ENCODE data around the gene TENM3. TPM values are rescaled to one million over a fixed set of nuclear protein-coding genes. Genes with fewer than 3 reads are reported as not detected.

Gene TENM3
- total and polyA plus RNA-seq, 5 experiments from 2014 or later, result not detected

- Mint-ChIP-seq H3K9me3 (peaks cover 0 to 3% (median 0%) of the 10 kb centered on the region in 9 donors), H3K4me3 (no peak overlapping the region), H3K27ac (no peak overlapping the region), H3K36me3 (no peaks in the 10 kb centered on the region), H3K27me3 (peaks cover 4 to 72% (median 24%) of the 10 kb centered on the region in 5 donors), H3K4me1 (peaks cover 2 to 18% (median 10%) of the 10 kb centered on the region in 4 donors)
- POLR2A ChIA-PET, result no interaction called here
- DNase-seq, result no peak
- no peak for ATAC-seq
These were observed 585.3 kb downstream of the TENM3 start for GRCh38 chr4:182828360-182829025.

DNA sequence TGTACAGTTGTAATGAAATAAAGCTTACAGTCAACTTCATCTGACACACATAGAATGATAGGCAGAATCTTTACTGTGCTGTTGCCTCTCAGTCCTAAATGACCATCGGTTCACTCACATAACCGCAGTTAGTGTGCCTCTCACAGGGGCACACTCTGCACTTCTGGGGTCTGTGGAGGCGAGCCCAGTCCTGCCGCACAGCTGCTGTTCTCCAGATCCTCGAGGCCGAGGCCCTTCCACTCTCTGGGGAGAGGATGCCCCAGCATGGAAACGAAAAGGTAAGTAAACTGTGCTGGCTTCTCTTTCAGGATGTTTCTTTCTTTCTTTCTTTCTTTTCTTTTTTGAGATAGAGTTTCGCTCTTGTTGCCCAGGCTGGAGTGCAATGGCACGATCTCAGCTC, 586.0 kb downstream of the TENM3 start:
- Mint-ChIP-seq H3K9me3 (peaks cover 0 to 3% (median 0%) of the 10 kb centered on the region in 9 donors), H3K4me1 (peaks cover 2 to 14% (median 10%) of the 10 kb centered on the region in 4 donors), H3K27me3 (peaks cover 4 to 72% (median 24%) of the 10 kb centered on the region in 5 donors), H3K4me3 (no peak overlapping the region), H3K27ac (no peak overlapping the region), H3K36me3 (no peaks in the 10 kb centered on the region)
- POLR2A ChIA-PET, result no interaction called here
- ATAC-seq, result no peak
- DNase-seq, result no peak

- Mint-ChIP-seq H3K27ac (no peak overlapping the region), H3K4me1 (peaks cover 2 to 6% (median 3%) of the 10 kb centered on the region in 4 donors), H3K4me3 (no peak overlapping the region), H3K9me3 (peaks cover 0 to 5% (median 0%) of the 10 kb centered on the region in 9 donors), H3K36me3 (no peaks in the 10 kb centered on the region), H3K27me3 (peaks cover 17 to 72% (median 36%) of the 10 kb centered on the region in 5 donors)
- no peak for DNase-seq
- ATAC-seq, result no peak
- POLR2A ChIA-PET, result no interaction called here
These were observed 588.2 kb downstream of the TENM3 start for GRCh38 chr4:182831376-182831775.

GRCh38 chr4:182832352-182833120, 589.3 kb downstream of the TENM3 start:
- no peak for DNase-seq
- Mint-ChIP-seq H3K9me3 (peaks cover 0 to 5% (median 0%) of the 10 kb centered on the region in 9 donors), H3K4me3 (peak overlapping the region in 1 of 10 donors; percentile 31), H3K4me1 (peaks cover 0 to 2% (median 0%) of the 10 kb centered on the region in 4 donors), H3K27me3 (peaks cover 28 to 72% (median 43%) of the 10 kb centered on the region in 5 donors), H3K36me3 (peaks cover 0 to 5% (median 2%) of the 10 kb centered on the region in 3 donors), H3K27ac (peak overlapping the region in 1 of 10 donors; percentile 69)
- POLR2A ChIA-PET, result no interaction called here
- no peak for ATAC-seq

DNA sequence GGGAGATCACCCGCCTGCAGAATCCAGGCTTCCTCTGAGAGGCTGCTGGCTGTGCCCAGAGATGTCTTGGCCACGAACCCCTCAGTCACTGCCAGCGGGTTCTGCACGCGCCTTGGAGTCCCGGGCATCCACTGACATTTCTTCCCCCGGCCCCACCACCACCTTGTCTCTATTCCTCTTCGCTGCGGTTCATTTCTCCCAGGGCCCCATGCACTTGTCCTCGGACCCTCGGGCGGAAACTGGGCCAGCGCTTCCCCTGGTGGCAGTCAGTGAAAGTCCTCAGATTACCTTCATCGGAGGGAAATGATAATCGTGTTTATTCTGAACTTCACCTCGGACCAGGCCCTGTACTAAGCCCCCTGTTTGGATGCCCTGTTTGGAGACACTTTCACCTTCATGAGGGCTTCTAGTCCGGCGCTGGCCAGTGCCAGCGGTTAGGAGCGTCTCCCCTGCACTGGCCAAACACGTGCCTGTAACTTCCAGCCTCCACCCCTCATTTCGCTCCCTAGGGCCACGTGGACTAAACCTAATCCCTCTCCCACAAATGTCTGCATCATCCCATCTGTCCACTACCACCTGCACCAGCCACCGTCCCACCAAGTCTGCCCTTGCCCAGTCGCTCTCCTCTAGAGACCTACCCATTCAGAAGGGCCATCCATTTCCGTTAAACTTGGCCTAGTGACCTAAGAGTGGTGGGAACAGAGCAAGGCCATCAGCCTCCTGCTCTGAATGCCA, 592.0 kb downstream of the TENM3 start:
- POLR2A ChIA-PET, result no interaction called here
- Mint-ChIP-seq H3K27ac (no peak overlapping the region), H3K36me3 (peaks cover 0 to 5% (median 2%) of the 10 kb centered on the region in 3 donors), H3K9me3 (peaks cover 0 to 5% (median 0%) of the 10 kb centered on the region in 9 donors), H3K4me1 (peaks cover 0 to 2% (median 0%) of the 10 kb centered on the region in 4 donors), H3K4me3 (no peak overlapping the region), H3K27me3 (peaks cover 36 to 74% (median 48%) of the 10 kb centered on the region in 5 donors)
- DNase-seq, result no peak
- no peak for ATAC-seq

DNA sequence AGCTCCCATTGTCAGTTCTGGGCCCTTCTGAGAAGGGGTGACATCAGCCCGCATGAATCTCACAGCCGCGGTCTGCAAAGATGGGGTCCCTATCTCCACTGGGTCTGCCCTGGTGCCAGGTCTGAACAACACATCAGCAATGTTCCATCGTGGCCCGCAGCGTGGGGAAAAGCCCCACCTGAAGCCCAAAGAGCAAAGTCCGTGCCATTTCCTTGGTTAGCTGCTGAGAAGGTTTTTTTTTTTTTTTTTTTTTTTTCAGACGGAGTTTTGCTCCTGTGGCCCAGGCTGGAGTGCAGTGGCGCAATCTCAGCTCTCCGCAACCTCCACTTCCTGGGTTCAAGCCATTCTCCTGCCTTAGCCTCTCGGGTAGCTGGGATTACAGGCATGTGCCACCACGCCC, 594.6 kb downstream of the TENM3 start:
- DNase-seq (no peak), ATAC-seq (no peak)
- peaks cover 0 to 2% (median 0%) of the 10 kb centered on the region in 9 donors for H3K9me3 Mint-ChIP-seq
- H3K36me3 Mint-ChIP-seq, result peaks cover 0 to 5% (median 2%) of the 10 kb centered on the region in 3 donors
- H3K4me1 Mint-ChIP-seq, result no peaks in the 10 kb centered on the region
- peaks cover 32 to 64% (median 43%) of the 10 kb centered on the region in 5 donors for H3K27me3 Mint-ChIP-seq
- peak overlapping the region in 1 of 10 donors; percentile 50 for H3K27ac Mint-ChIP-seq
- POLR2A ChIA-PET, result no interaction called here
- no peak overlapping the region for H3K4me3 Mint-ChIP-seq

DNA sequence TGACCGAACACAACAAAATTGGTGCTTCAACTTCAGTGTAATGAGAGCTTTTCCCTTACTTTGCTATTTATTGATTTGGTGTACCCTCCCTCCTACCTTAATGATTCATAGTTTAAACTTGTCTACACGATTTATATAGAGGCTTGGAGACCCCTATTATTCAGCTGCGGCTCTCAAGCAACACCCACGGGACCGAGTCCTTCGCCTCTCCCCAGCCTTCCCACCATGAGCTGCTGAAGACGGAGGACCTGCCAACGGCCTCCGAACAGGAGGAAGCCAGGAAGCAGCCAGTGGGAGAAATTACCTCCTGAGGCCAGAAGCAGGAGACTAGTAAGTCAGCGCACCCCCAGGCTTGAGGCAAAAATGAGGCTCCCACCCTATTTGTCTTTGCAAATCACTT, 595.3 kb downstream of the TENM3 start:
- peaks cover 0 to 2% (median 0%) of the 10 kb centered on the region in 9 donors for H3K9me3 Mint-ChIP-seq
- POLR2A ChIA-PET, result no interaction called here
- peaks cover 0 to 5% (median 2%) of the 10 kb centered on the region in 3 donors for H3K36me3 Mint-ChIP-seq
- ATAC-seq (no peak), DNase-seq (no peak)
- H3K27me3 Mint-ChIP-seq, result peaks cover 33 to 68% (median 47%) of the 10 kb centered on the region in 5 donors
- no peak overlapping the region for H3K4me3 Mint-ChIP-seq
- no peaks in the 10 kb centered on the region for H3K4me1 Mint-ChIP-seq
- no peak overlapping the region for H3K27ac Mint-ChIP-seq

DNA sequence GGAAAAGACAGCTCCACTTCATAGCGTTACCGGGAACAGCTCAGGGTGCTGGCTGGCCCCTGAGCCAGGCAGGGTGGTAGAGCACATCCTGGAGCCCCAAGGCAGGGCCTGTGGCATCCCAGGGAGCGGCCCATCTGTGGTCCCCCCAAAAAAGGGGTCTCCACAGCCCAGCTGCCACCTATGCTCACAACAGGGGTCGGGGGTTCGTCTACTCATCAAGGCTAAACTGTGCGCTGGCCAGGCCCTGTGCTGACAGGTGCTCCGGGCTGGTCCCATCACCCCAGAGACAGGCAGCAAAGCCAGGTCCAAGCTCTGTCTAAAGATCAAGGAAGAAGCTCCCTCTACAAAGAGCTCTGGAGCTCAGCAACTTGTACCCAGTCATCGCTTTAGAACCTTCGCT, 596.1 kb downstream of the TENM3 start:
- Mint-ChIP-seq H3K36me3 (peaks cover 0 to 5% (median 2%) of the 10 kb centered on the region in 3 donors), H3K4me1 (no peaks in the 10 kb centered on the region), H3K27ac (no peak overlapping the region), H3K9me3 (peaks cover 0 to 2% (median 0%) of the 10 kb centered on the region in 9 donors), H3K27me3 (peaks cover 33 to 75% (median 54%) of the 10 kb centered on the region in 5 donors), H3K4me3 (no peak overlapping the region)
- ATAC-seq, result no peak
- DNase-seq, result no peak
- POLR2A ChIA-PET, result no interaction called here

GRCh38 chr4:182840108-182840507, 596.9 kb downstream of the TENM3 start:
- Mint-ChIP-seq H3K4me3 (no peak overlapping the region), H3K36me3 (peaks cover 0 to 5% (median 2%) of the 10 kb centered on the region in 3 donors), H3K4me1 (no peaks in the 10 kb centered on the region), H3K27ac (no peak overlapping the region), H3K27me3 (peaks cover 31 to 77% (median 50%) of the 10 kb centered on the region in 5 donors), H3K9me3 (peaks cover 0 to 2% (median 0%) of the 10 kb centered on the region in 9 donors)
- POLR2A ChIA-PET, result no interaction called here
- ATAC-seq, result no peak
- no peak for DNase-seq

DNA sequence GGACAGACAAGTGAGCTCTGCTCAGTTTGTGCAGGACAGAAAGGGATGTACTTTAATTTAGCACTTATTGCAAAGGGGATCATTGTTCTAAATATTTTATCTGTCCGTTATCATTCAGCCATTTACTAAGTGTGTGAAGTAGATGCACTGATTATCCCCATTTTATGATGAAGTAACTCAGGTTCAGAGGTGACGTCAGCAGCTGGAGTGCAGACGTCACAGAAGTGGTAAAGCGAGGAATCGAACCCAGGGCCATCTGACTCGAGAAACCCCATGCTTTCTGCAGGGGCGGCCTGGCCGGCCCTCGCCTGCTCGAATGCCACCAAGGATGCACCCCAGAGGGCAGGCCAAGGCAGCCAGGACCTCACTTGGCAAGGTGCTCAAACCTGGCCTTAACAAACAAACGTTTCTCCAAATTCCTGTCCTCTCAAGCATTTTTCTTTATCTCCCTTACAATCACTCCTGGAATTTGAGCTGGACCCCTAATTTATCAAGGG, 599.0 kb downstream of the TENM3 start:
- H3K27me3 Mint-ChIP-seq, result peaks cover 13 to 57% (median 32%) of the 10 kb centered on the region in 5 donors
- H3K9me3 Mint-ChIP-seq, result no peaks in the 10 kb centered on the region
- POLR2A ChIA-PET, result no interaction called here
- no peak for ATAC-seq
- H3K27ac Mint-ChIP-seq, result no peak overlapping the region
- H3K4me3 Mint-ChIP-seq, result no peak overlapping the region
- no peak for DNase-seq
- no peaks in the 10 kb centered on the region for H3K4me1 Mint-ChIP-seq
- peaks cover 0 to 2% (median under 1%) of the 10 kb centered on the region in 3 donors for H3K36me3 Mint-ChIP-seq

DNA sequence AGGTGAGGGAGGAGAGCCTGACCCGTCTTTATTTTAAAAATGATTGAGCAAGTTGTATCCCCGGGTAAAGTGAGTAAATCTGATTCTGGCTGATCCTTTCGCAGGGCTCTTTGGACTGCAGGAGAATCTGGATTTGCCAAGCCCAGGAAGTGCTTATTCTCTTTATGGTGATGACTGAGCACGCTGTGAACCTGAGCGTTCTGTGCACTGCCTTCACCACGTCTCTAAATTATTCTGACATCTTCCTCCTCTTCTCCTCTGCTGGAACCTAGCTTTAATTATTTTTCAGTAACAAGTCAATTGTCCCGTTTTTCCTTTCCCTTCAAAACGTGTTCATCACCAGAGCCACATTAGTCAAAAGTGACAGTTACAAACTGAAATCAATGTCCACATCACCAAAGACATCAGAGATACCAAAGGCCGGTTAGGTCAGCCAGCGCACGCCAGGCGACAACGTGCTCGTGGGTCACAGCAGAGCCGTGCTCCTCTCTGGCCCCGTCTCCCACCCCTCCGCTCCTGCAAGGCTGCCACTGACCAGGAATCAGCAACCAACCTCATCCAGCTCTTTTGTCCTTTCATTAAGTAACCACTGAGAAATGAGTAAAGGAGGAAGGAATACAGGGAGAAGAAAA, 599.7 kb downstream of the TENM3 start:
- Mint-ChIP-seq H3K9me3 (no peaks in the 10 kb centered on the region), H3K36me3 (no peaks in the 10 kb centered on the region), H3K27ac (no peak overlapping the region), H3K4me1 (no peaks in the 10 kb centered on the region), H3K27me3 (peaks cover 6 to 49% (median 25%) of the 10 kb centered on the region in 5 donors), H3K4me3 (no peak overlapping the region)
- DNase-seq (no peak), ATAC-seq (no peak)
- POLR2A ChIA-PET, result no interaction called here

DNA sequence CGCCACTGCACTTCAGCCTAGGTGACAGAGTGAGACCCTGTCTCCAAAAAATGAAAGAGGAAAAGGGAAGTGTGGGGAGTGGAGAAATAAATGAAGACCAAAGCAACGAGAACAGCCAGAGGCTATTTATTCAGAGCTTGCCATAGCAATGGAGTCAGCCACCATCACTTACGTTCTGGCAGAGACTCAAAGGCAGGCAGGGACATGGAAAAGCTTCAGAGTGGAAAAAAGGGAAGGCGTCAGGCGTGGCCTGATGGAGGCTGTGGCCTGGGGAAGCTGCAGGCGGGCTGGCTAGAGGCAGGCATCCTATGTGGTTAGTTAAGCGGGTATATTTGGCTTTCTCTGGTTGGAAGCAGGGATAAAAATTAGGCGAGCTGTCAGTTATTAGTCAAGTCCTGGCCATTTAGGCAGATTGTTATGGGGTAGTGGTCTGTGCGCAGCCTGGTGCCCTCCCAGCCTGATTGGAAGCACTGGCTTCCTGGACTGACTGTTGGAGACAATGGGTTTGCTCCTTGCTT, 600.7 kb downstream of the TENM3 start:
- Mint-ChIP-seq H3K4me1 (no peaks in the 10 kb centered on the region), H3K36me3 (no peaks in the 10 kb centered on the region), H3K27me3 (peaks cover 4 to 39% (median 16%) of the 10 kb centered on the region in 5 donors), H3K4me3 (no peak overlapping the region), H3K27ac (no peak overlapping the region), H3K9me3 (no peaks in the 10 kb centered on the region)
- POLR2A ChIA-PET, result no interaction called here
- DNase-seq, result no peak
- no peak for ATAC-seq

Measured in naive thymus-derived CD8-positive, alpha-beta T cell (primary cell).